ENCODE measurements around the gene GRIN2A.

Gene GRIN2A

DNA sequence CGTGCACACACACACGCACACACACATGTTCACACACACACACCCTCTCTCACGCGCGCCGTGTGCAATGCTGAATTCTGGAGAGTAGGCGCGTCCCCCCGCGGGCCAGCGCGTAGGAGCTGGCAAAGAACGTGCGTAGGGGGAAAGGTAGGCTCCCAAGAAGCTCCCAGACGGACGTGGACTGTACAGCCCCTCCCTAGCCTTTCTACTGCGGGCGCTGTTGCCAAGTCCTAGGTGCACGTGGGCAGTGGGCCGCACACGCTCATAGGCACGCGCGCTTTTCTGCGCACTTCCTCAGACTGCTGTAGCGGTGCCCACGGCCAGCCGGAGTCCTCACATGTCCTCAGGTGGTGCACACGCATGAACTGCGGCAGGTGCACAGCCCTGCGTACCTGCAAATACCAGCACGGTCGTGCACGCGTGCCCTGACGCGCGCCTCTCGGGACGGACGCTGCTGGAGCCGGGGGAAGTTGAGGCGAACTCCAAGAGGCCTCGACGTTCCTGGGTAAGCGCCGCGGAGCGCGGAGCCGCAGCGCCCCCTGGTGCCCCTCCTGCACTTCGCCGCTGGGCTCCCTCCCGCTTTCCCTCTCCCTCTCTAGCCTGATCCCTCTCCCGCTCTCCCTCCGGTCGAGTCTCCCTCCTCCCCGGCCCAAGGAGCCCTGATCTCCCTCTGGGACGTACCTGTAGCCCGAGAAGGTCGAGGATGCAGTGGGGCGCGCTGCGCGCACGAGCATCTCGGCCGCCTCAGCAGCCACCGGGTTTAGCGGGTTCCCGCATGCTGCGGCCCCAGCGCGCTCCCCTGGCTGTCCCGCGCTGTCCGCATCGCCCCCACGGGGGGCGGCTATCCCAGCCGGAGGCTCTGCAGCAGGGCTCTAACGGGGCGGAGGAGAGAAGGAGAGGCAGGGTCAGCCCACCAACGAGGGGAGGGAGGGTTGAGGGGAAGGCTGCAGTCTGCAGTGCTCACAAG, 749 bp downstream of the GRIN2A start:
- DNase-seq = peak; percentile 65

DNA sequence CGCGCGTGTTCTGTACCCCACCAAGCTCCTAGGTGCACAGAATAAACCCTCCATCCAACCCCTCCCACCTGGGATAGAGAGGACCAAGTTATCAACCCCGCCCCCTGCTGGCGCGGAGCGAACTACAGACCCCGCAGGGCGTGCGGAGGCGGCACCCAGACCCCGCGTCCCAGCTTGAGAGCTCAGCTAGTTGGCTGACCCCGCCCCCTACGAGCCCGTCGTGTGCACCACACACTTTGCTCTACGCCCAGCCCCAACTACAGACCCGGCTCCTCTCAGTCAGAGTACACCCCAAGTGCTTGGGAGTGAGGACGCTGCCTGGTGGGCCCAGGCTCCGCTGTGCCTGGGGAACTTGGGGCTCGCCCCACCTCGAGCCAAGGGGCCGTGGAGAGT, 1.5 kb downstream of the GRIN2A start:
- peak; percentile 58 for DNase-seq

DNA sequence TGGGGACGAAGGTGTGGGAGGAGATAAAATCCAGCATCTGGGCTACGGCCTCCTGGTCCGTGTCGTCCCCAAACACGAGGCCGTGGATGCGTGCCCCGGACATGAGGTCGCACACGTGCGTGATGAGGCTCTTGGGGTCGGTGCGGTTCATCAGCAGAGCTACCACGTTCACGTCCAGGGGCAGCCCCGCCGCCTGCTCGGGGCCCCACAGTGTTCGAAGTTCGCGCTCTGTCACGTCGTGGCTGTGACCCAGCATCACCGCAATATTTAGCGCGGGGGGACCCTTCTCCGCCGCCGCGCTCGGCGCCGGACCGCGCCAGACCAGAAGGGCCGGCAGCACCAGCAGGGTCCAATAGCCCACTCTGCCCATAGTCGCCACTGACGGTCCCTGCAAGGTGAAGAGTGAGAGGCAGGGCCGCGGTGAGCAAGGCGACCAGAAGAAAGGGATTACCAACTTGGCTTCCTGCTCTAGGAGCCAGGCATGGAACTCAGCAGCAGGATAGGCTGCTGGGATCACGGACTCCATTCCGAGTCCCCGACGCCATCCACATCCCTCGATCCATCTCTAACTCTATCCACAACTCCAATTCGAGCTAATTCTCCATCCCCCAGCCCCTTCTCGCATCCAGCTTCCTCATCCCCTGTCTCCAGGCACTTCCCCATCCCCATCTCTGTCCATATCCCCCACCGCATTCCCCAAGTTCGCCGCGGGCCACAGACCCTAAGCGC, 2.0 kb downstream of the GRIN2A start:
- DNase-seq = no peak

DNA sequence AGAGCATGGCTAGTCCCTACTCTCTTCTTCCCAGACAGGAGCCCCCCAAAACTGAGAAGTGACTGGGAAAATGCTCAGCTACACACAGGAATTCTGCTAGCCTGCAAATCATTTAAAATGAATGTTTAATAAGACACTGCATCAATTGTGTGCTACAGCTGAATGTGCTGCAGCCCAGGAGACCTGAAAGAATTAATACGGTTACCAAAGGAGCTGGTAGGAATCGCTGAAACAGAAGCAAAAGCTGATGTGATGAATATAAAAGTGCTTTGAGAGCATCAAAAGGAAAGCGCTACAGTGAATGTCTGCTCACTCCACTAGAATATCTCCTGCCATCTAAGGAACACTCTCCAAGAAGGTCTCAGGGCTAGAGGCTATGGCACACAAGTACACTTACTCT, 3.7 kb downstream of the GRIN2A start:
- no peak for DNase-seq

DNA sequence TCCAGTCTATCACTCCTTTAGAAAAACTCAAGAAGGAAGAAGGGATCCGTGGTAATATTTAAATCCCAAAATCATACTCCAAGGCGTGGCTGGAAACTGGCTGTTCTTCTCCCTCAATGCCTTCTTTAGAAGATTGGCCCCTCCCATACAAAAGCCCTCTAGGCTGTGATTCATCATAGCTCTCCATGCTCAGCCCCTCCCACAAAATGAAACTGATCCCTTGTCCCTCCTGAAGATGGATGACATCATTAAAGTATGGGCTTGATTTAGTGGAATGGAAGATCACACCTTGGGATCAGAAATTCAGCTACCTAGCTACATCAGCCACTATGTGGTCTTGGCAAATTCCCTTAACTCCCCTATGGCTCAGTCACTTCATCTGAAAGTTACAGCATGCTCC, 4.1 kb downstream of the GRIN2A start:
- no peak for DNase-seq

DNA sequence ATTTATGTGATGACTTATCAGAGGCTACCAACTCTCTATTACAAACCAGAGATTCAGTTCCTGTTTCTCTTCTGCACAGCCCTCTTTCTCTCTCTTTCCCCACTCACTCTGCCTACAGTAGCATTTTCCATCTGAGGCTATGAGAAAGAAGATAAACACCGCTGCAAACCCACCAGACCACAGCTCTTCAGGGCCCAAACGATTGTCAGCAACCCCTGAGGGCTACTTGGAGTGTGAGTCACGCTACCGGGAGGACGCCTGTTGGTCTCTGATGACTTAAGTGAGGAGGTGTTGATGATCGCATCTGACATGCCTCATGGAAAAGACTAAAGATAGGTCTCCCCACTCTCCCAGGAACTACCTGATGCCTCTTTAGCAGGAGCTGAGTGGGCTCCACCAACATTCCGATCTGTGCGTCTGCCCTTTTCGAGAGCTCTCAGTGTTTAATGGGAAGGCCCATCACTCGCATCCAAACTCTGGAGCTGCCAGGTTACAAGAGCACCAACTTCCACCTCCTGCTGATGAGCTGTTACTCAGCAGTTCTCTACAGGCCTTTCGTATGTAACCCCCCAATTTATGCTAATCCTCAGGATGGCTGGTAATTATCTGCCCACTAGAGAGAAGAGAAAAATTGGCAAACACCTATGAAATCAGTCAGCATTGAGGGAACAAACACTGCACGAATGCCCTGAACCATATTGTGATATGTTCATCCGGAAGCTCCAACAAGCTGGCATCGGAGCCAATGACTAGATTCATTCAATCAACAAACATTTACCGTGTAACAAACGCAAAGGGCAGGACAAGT, 9.2 kb downstream of the GRIN2A start:
- DNase-seq = no peak

DNA sequence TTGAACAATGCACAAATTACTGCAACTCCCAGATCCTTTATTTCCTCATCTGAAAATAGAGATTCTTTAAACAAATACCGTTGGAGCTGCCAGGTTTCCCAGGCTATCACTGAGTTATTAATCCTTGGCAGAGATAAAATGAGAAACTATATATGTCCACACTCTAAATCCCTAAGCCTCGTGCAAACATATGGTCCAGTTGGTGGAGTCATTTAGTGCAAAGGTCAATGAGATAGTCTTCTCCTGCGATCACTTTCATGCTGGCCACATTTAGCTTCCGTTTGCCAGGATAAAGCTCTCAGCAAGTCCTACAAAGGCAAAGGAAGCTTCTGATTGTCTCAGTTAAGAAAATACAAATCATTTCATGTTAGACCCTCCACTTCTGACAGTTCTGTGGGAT, 11.0 kb downstream of the GRIN2A start:
- no peak for DNase-seq

DNA sequence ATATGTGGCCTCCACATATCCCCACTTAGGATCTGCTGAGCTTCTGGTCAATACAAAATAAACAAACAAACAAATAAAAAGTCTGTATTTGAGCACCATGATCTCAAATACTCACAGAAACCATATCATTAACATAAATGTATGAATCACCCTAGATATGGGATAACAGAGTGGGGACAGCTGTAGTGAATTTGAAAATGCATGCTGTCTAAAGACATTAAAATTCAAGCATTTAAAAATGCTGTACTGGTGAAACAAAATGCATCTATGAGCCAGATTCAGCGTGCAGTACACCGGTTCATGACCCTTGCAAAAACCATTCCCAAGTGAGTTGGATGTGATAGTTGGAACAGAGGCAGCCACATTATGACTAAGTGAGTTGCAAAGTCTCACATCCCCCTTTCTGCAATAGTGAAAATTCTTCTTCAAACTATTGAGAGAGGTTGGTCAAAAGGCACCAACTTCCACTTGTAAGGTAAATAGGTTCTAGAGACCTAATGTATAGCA, 12.3 kb downstream of the GRIN2A start:
- DNase-seq = no peak

DNA sequence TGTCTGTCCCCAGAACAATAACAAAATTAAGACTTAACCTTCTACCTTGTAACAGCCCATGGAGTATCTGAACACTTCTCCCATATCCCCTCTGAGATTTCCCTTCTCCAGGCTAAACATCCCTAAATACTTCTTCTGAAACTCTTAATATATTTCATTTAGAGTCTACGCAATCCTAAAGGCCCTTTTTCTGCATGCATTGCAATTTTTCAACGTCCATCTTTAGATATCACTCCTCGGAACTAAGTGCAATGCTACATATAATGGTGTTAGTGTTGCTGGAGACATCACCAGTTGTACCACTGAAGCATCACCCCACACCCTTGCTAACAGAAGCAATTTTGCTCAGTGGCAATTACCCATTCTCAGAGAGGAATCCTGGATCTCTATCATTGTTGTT, 13.2 kb downstream of the GRIN2A start:
- no peak for DNase-seq

DNA sequence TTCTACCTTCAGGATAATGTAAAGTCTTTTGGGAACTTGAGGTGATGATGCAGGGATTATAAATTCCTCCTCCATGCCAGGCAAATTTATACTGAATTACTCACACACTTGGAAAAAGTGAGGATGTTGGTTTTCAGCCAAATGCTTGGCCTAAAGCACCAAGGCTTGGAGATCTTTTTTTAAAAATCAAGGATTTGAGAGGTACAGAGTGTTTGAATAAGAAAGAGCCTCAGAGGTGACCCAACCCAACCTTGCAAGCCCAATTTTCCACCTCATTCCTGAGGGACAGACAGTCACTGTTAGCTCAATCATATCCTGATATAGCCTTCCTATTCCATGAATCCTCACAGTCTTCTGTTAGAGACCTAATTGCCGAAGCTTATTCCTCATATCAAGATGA, 14.0 kb downstream of the GRIN2A start:
- DNase-seq = no peak

DNA sequence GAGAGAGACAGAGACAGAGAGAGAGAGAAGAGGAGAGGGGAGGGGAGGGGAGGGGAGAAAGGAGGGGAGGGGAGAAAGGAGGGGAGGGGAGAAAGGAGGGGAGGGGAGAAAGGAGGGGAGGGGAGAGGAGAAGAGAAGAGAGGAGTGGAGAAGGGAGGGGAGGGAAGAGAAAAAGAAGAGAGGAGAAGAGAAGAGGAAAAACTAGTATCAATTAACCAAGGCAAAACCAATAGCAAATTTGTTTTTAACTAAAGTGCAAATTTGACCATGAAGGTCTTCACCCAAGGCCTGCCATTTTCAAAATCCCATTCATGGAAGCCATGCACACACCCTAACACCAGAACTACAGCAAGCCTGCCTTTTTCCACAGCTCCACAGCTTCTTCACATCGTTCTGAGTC, 16.6 kb downstream of the GRIN2A start:
- no peak for DNase-seq

DNA sequence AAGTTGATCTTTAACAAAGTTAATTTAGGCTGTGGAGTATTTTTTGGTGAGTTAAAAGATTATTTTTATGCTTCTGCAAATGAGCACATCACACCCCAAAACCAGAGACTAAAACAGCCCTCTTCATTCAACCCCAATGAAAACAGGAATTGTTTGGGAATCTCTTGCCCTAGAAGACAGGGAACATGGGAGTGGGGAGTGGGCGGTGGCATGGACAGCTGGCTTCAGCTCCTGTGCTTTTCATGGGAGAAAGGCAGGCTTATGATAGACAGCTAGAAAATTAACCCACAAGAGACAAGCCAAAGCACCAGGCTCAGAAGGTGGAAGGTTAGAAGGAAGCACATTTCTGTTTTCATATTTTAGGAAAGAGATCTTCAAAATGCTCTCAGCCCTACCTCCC, 19.2 kb downstream of the GRIN2A start:
- no peak for DNase-seq

DNA sequence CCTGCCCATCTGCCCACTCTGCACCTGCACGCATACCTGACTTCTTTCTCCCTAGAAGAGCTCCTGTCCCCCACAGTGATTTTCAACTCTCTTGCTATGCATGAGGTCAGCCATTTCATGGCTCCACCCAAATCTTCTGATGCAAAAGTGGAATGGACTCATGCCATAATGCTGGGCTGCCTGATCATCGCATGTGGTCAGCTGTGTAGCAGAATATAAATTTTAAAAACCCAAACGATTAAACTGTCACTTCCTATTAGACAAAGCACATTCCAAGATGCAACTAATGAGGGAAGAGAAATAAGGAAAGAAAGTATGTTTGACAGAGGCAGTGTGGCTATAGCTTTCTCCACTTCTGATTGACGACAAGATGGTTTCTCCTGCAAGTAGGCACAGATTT, 26.1 kb downstream of the GRIN2A start:
- no peak for DNase-seq

DNA sequence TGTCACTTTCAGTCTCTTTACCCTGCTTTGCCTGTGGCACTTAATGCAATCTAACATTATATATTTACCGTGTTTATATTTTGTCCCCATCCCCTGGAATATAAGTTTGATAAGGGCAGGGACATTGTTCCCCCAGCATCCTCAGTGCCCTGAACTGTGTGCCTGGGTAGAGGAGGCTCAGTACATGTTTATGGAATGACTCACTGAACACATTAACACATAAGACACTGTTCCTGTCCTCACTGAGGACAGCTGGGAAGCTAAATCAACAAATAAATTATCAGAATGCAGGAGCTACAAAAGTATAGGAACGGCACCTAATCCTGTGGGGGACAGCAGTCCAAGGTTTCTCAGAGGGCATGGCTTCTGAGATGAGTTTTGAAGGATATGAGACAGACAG, 27.8 kb downstream of the GRIN2A start:
- DNase-seq = no peak

DNA sequence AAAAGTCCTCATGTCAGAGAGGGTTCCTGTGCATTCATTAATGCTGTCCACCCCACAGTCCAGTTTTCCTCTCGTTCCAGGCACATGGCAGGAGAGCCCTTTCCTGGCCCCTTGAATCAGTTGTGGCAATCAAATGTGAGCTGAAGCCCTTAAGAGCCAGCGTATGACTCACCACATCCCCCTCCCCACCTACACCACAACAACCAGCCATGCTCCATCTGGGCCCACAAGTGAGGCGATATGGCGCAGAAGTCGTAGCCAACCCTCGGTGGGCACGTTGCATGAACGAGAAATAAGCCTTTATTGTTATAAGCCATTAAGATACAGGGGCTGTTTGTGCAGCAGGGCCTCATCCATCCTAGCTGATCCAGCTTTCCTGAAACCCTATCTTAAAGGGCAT, 28.2 kb downstream of the GRIN2A start:
- DNase-seq = no peak

DNA sequence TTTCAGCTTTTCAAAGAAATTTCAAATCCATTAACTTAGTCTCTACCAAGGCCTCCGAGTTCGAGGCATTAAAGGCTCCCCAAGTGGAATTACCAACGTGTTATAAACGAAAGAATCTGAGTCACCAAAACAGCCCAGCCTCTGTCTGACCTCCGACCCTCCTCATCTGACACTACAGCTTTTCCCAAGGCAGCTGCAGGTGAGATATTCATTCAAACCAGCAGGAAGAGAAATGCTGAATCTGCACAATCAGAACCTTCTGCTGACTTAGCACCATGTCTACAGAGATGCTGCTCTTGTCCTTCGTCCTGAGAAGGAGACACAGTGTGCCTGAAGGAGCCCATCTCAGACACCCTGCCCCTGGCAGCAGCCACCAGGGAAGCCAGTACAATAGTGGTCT, 30.5 kb downstream of the GRIN2A start:
- DNase-seq = no peak

DNA sequence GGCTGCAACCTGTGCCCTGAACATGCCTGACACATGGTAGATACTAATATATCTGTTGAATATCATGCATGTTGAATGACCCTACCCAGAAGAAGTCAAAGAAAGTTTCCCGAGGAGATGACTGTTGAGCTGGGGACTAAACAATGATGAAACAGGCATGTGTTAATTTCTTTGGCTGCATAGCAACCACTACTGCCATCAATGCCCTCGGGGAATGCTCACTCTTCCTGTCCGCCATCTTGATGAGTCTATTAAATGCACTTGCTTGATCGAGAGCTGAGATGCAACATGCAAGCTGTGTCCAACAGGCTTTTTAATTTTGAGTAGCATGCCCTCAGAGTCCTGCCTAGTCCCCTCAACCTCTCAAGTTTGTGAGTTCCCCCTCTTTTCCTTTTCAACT, 31.3 kb downstream of the GRIN2A start:
- DNase-seq = no peak

DNA sequence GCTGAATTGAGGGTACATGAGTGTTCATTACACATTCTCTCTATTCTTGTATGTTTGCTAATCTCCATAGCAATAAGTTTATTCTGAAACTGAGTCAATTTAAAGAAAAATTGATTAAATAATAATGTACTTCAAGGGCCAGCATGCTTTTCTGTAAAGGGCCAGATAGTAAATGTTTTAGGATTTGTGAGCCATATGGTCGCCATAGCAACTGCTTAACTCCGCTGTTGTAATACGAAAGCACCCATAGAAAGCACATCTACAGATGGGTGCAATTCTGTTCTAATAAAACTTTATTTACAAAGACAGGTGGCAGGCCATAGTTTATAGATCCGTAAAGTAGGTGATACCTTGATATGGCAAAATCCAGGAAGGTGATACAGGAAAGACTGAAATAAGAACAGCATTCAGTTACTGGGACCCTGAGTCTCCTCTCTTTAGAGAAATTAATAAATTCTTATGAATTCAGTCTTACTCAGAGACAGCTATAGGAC, 36.6 kb downstream of the GRIN2A start:
- DNase-seq = no peak

DNA sequence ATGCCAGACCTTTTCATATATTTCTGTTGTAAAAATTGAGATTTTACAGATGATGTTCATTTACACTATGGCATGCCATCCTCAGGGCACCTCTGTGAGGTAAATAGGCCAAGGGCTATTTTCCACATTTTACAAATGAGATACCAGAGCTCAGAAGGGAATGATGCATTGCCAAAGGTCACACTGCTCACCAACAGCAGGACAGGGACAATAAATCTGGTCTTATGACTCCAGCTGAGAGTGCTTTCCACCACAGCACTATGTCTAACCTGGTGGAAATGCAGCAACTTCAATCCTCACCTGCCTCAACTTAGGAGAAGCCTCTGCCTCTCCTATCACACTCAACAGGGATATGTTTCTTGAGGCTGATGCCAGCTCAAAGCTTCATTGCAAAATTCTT, 40.6 kb downstream of the GRIN2A start:
- no peak for DNase-seq

DNA sequence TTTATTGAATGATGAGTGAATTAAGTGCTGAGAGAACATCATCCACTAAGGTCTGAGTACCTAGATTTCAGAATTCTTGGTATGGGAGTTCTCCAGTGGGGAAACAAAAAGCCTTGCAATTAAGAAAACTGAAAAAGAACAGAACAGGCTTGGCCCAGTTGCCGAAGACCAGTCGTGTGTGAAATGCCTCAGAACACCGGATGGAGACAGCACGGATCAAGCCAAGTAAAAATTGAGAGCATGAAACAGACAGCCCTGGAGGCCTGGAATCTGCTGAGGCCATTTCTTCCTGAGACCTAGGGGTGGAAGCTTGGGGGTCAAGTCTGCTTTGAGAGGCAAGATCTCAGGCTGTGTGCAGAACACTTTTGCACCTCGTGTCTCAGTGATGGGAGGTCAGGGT, 43.3 kb downstream of the GRIN2A start:
- no peak for DNase-seq

DNA sequence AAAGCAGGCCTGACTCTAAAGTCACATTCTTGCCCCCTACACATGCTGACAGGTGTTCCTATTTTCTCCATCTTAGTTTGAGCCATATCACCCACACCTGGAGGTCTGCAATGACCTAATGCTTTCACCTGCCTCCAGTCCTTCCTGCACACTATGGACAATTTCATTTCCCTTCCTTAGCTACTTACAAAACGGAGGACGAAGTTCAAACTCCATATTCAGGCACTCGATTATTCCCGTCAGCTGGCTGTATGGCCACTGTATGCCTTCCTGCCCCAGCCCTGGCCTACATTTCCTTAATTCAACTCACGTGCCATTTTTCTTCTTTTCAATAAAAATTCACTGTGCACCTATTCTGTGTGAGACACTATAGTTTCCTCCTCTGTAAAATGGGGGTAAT, 44.9 kb downstream of the GRIN2A start:
- no peak for DNase-seq

DNA sequence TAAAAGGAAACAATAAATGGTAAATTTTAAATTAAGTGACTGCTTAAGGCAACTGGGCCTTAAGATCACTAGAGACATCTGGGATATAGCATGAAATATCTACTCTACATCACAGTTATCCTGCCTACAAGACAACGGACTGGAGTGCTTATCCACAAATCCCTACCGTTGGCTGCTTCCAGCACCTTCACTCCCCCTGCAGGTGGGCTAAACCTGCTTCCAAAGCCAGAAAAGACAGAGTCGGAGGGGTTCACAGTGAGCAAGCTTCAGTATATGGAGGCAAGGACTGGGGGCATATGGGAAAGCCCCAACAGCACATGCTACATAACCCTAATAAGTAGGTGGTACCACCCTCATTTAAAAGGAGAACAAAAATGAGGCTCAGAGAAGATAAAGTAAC, 45.3 kb downstream of the GRIN2A start:
- no peak for DNase-seq

DNA sequence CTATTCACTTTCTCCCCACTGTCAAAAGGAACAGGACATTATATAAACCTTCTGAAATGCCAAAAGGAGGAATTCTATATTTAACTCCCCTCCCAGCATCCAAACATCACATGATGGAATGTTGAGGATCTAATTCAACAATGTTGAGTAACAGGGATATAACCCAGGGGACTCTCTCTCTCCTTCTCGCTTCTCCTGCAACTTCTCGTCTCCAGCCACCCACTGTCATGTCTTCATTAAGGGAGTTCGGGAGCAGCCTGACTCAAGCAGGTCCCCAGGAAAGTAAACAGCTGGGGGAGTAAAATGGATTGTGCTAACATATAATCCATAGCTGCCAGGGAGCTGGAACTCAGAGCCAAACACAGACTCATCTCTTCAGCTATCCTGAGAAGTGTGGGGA, 51.7 kb downstream of the GRIN2A start:
- no peak for DNase-seq

Data from hematopoietic multipotent progenitor cell treated with erythropoietin and hydrocortisone succinate and interleukin-3 and kit ligand, for 6 days (in vitro differentiated cells).